Adipose tissue (tissue), 3 donors: Measurements from ENCODE around the gene APC2. TPM values are rescaled to one million over a fixed set of nuclear protein-coding genes. Genes with fewer than 3 reads are reported as not detected.
"Not testable (repeated sequence)": the region's sequence is repeated elsewhere in the genome, so short reads cannot be mapped to it uniquely, and the experiment has no call there.

Experiments
- H3K27ac ChIP-seq: one replicate; pipeline ENCODE4 v1.5.1; 2013; ENCODE audit warnings: low read depth, low read length
- WGBS, 3 donors: extraction: QIAGEN DNeasy Blood & Tissue Kit; methylation state at CpG; one replicate each; pipeline ENCODE4 v1.1.7; 2013; 5-methylcytosine and 5-hydroxymethylcytosine counted together
- polyA plus RNA-seq, 3 donors: library from polyadenylated mRNA; stranded (reverse); fragments of 200-250 nt; gene quantifications; one replicate each; pipeline ENCODE4 v1.2.3, GENCODE V29; 2013
- donor health status: healthy with polysubstance abuse.
- donor health status: Bipolar disorder and iron deficiency.
- donor health status: healthy.

Gene APC2
- polyA plus RNA-seq, 3 donors = 0.06 TPM; not detected in 1

GRCh38 chr19:1499231-1499630 is 49.3 kb downstream of the APC2 start:
- H3K27ac ChIP-seq = not testable (repeated sequence)
- 80 to 89% (median 80%) methylated on average over 1 to 25 of the region's 34 CpGs for WGBS, 3 donors

GRCh38 chr19:1501200-1501595 is 51.3 kb downstream of the APC2 start:
- H3K27ac ChIP-seq = no peak overlapping the region
- WGBS, 3 donors = 13 to 73% (median 68%) methylated on average over 9 of the region's 9 CpGs

GRCh38 chr19:1502433-1503088 is 52.6 kb downstream of the APC2 start:
- WGBS, 3 donors = 65 to 68% (median 68%) methylated on average over 14 of the region's 14 CpGs
- no peak overlapping the region for H3K27ac ChIP-seq

- 6 to 11% (median 6%) methylated on average over 46 to 49 of the region's 49 CpGs for WGBS, 3 donors
- H3K27ac ChIP-seq = no peak overlapping the region
Measured at GRCh38 chr19:1503089-1503924, 53.4 kb downstream of the APC2 start.

- WGBS, 3 donors = 53 to 54% (median 54%) methylated on average over 21 to 23 of the region's 23 CpGs
- no peak overlapping the region for H3K27ac ChIP-seq
Measured at GRCh38 chr19:1503925-1504773, 54.2 kb downstream of the APC2 start.

- WGBS, 3 donors = 74 to 82% (median 74%) methylated on average over 8 of the region's 8 CpGs
Measured at GRCh38 chr19:1505012-1505411, 55.1 kb downstream of the APC2 start.

GRCh38 chr19:1505991-1506881 is 56.3 kb downstream of the APC2 start:
- H3K27ac ChIP-seq = no peak overlapping the region
- WGBS, 3 donors = 84 to 91% (median 89%) methylated on average over 39 to 45 of the region's 45 CpGs

More at GRCh38 chr19:1505012-1505411, 55.1 kb downstream of the APC2 start:
- H3K27ac ChIP-seq = no peak overlapping the region

GRCh38 chr19:1507192-1507660 is 57.3 kb downstream of the APC2 start:
- 62 to 68% (median 64%) methylated on average over 23 of the region's 23 CpGs for WGBS, 3 donors
- H3K27ac ChIP-seq = no peak overlapping the region

GRCh38 chr19:1507763-1508506 is 58.0 kb downstream of the APC2 start:
- WGBS, 3 donors = 2 to 4% (median 3%) methylated on average over 40 to 46 of the region's 46 CpGs
- H3K27ac ChIP-seq = no peak overlapping the region

GRCh38 chr19:1508507-1508856 is 58.6 kb downstream of the APC2 start:
- WGBS, 3 donors = 37 to 44% (median 39%) methylated on average over 11 to 12 of the region's 12 CpGs

GRCh38 chr19:1509602-1510441 is 59.9 kb downstream of the APC2 start:
- 41 to 61% (median 45%) methylated on average over 11 of the region's 11 CpGs for WGBS, 3 donors
- H3K27ac ChIP-seq = no peak overlapping the region

More at GRCh38 chr19:1508507-1508856, 58.6 kb downstream of the APC2 start:
- H3K27ac ChIP-seq = no peak overlapping the region

- 25 to 49% (median 36%) methylated on average over 24 to 25 of the region's 25 CpGs for WGBS, 3 donors
- H3K27ac ChIP-seq = no peak overlapping the region
Measured at GRCh38 chr19:1510442-1510806, 60.5 kb downstream of the APC2 start.

- H3K27ac ChIP-seq = no peak overlapping the region
- WGBS, 3 donors = 45 to 55% (median 46%) methylated on average over 9 of the region's 9 CpGs
Measured at GRCh38 chr19:1510807-1511206, 60.9 kb downstream of the APC2 start.

- 49 to 52% (median 52%) methylated on average over 21 to 22 of the region's 22 CpGs for WGBS, 3 donors
- H3K27ac ChIP-seq = no peak overlapping the region
Measured at GRCh38 chr19:1511318-1512317, 61.7 kb downstream of the APC2 start.
